GM12878 (cell line): ENCODE data around the gene SNED1.

Experiments used
- CHD2 ChIP-seq: IDR thresholded peaks from 2 replicates; pipeline ENCODE4 v1.6.1; 2011; ENCODE audit warnings: low read depth, low read length, improper control_type of control experiment, borderline replicate concordance
- CTCF ChIP-seq, 3 experiments: IDR thresholded peaks in 2 of 3; conservative IDR thresholded peaks in 1 of 3; 2 replicates each; pipeline ENCODE4 v1.5.1; 2011; ENCODE audit warnings: low read depth in 3 of 3, low read length in 3 of 3, mild to moderate bottlenecking in 3 of 3, control low read depth in 2 of 3, moderate library complexity in 2 of 3, inconsistent platforms in 1 of 3, mixed read lengths in 1 of 3; ENCODE audit not compliant: control insufficient read depth in 2 of 3, insufficient read depth in 1 of 3; ENCODE audit errors: extremely low read depth in 1 of 3
- ESRRA ChIP-seq: IDR thresholded peaks from 2 replicates; pipeline ENCODE4 v1.6.1; 2012; ENCODE audit warnings: mild to moderate bottlenecking, low read length, improper control_type of control experiment
- HDAC2 ChIP-seq: fragments of 200-600 bp; sonication (generic); IDR thresholded peaks from 2 replicates; pipeline ENCODE4 v1.6.1; 2017
- MAX ChIP-seq: IDR thresholded peaks from 2 replicates; pipeline ENCODE4 v1.6.1; 2012; ENCODE audit warnings: low read depth, low read length, improper control_type of control experiment
- NFYB ChIP-seq: IDR thresholded peaks from 2 replicates; pipeline ENCODE4 v1.6.1; 2011; ENCODE audit warnings: low read depth, mild to moderate bottlenecking, low read length, improper control_type of control experiment, moderate library complexity; ENCODE audit not compliant: insufficient read depth
- ZBTB40 ChIP-seq: fragments of 450-650 bp; IDR thresholded peaks from 2 replicates; pipeline ENCODE4 v1.6.1; 2016; ENCODE audit warnings: mild to moderate bottlenecking, moderate library complexity, borderline replicate concordance

- TF ChIP-seq ESRRA (no peak), HDAC2 (no peak), CTCF (IDR thresholded peaks at IDR 0.05 in 2 of 3, conservative IDR thresholded peaks at IDR 0.05 in 1 of 3; ENCODE audit: control insufficient read depth in 2 of 3, extremely low read depth in 1 of 3, insufficient read depth in 1 of 3, low read depth in 3 of 3, low read length in 3 of 3) (no peak), CHD2 (no peak), ZBTB40 (no peak), NFYB (no peak), MAX (no peak)
Observed at GRCh38 chr2:241088376-241088775, 90.0 kb downstream of the SNED1 start.
